Ovary (tissue), 9 donors: ENCODE data around the gene AUTS2. TPM values are rescaled to one million over a fixed set of nuclear protein-coding genes. Genes with fewer than 3 reads are reported as not detected.

Experiments used
- DNase-seq, 5 donors: peaks; one replicate each; pipeline ENCODE4 v3.0.0-alpha.2; 2019 to 2020
- H3K27ac ChIP-seq, 2 donors: fragments of 200-600 bp; one replicate each; pipeline versions ENCODE4 v1.5.1 to v1.8.0; 2019 to 2022
- H3K27me3 ChIP-seq: fragments of 200-600 bp; one replicate; pipeline ENCODE4 v1.8.0; 2022
- H3K36me3 ChIP-seq: fragments of 200-600 bp; sonication (generic); one replicate; pipeline ENCODE4 v1.5.1; 2019
- H3K4me1 ChIP-seq: one replicate; pipeline ENCODE4 v1.8.1; 2013; ENCODE audit warnings: mild to moderate bottlenecking, moderate library complexity; ENCODE audit not compliant: insufficient read depth
- H3K4me3 ChIP-seq: fragments of 200-600 bp; sonication (generic); one replicate; pipeline ENCODE4 v1.5.1; 2017
- H3K9me3 ChIP-seq, 2 donors: fragments of 200-600 bp in 1 of 2; sonication (generic) in 1 of 2; one replicate each; pipeline versions ENCODE4 v1.5.1 to v1.8.1; 2013 to 2019; ENCODE audit warnings: mild to moderate bottlenecking in 1 of 2, moderate library complexity in 1 of 2
- CTCF ChIP-seq, 3 donors: fragments of 450-650 bp in 2 of 3; fragments of 200-600 bp in 1 of 3; IDR thresholded peaks; one replicate each; pipeline versions ENCODE4 v1.5.1 to v1.8.0; 2016 to 2022; ENCODE audit warnings: antibody characterized with exemption in 3 of 3, mild to moderate bottlenecking in 1 of 3
- EP300 ChIP-seq: sonication (generic); formaldehyde crosslinking; IDR thresholded peaks from one replicate; pipeline ENCODE4 v1.6.1; 2017; ENCODE audit warnings: antibody characterized with exemption
- POLR2A ChIP-seq: fragments of 450-650 bp; IDR thresholded peaks from one replicate; pipeline ENCODE4 v1.6.1; 2017; ENCODE audit warnings: antibody characterized with exemption, mild to moderate bottlenecking, moderate library complexity
- WGBS, 3 donors: extraction: QIAGEN DNeasy Blood & Tissue Kit in 1 of 3; methylation state at CpG; one replicate each; pipeline versions ENCODE4 v1.1.5 to v1.1.7; 2013 to 2017; 5-methylcytosine and 5-hydroxymethylcytosine counted together
- intact Hi-C, 4 donors: fragments of 100-400 bp; cut with DNase I; formaldehyde crosslinking; loops; one replicate each; pipeline versions ENCODE4 v1.11.0 to v1.15.1; 2022 to 2023
- polyA plus RNA-seq, 2 donors: library from polyadenylated mRNA; stranded (reverse); fragments of 200-250 nt in 1 of 2; fragments of 350-450 nt in 1 of 2; fragmentation: Illumina TruSeq in 1 of 2; extraction: RNeasy Lipid Tissue Mini Kit (QIAGEN cat#74804) in 1 of 2; gene quantifications; one replicate each; pipeline ENCODE4 v1.2.3, GENCODE V29; 2013 to 2014
- total RNA-seq, 7 donors: library from RNA; depleted of rRNA in 2 of 7; stranded (reverse); fragments of >200 nt in 2 of 7; fragmentation: NEBNext Ultra II Directional in 3 of 7; extraction: Animal tissue kit (Norgen Biotek cat#: 25700) in 3 of 7; gene quantifications; one replicate each; pipeline versions ENCODE4 v1.1.0 to v1.2.4, GENCODE V29; 2016 to 2023
- donor health status: DM: no; HTN: no; CAD: no; lungs with moderate emphysema.
- donor health status: DM: no; HTN: no; CAD: no.
- donor health status: Bipolar disorder and iron deficiency.
- donor health status: DM: yes; HTN: yes; CAD: no.
- donor health status: DM: no; HTN: no; CAD: no.
- donor health status: DM: yes; HTN: yes; CAD: no.

AUTS2 gene
- total and polyA plus RNA-seq, 9 donors, result 18.3 to 60.9 (median 44.9) TPM

- WGBS, 3 donors, result 53 to 61% (median 54%) methylated on average over 6 of the region's 6 CpGs
- no peak overlapping the region for H3K4me3 ChIP-seq
- intact Hi-C loops, result no loop called here
Observed at GRCh38 chr7:70595370-70595754, 997.1 kb downstream of the AUTS2 start.

GRCh38 chr7:70595755-70596597 is 997.7 kb downstream of the AUTS2 start:
- intact Hi-C loops, result no loop called here
- WGBS, 3 donors, result 6 to 12% (median 6%) methylated on average over 40 to 82 of the region's 82 CpGs
- H3K27ac ChIP-seq, result no peak overlapping the region

More at GRCh38 chr7:70595370-70595754, 997.1 kb downstream of the AUTS2 start:
- no peak for TF ChIP-seq CTCF (IDR thresholded peaks at IDR 0.05)
- no peak for TF ChIP-seq EP300
- no peak for DNase-seq
- Histone ChIP-seq H3K9me3 (no peaks in the 10 kb centered on the region), H3K27me3 (no peaks in the 10 kb centered on the region), H3K36me3 (no peaks in the 10 kb centered on the region), H3K27ac (no peak overlapping the region), H3K4me1 (peaks cover 3% of the 10 kb centered on the region)

GRCh38 chr7:70596598-70596913 is 998.3 kb downstream of the AUTS2 start:
- Histone ChIP-seq H3K27ac (no peak overlapping the region), H3K4me1 (peaks cover 3% of the 10 kb centered on the region), H3K9me3 (no peaks in the 10 kb centered on the region), H3K4me3 (no peak overlapping the region), H3K27me3 (no peaks in the 10 kb centered on the region), H3K36me3 (no peaks in the 10 kb centered on the region)
- WGBS, 3 donors, result 90 to 92% (median 92%) methylated on average over 11 of the region's 11 CpGs
- TF ChIP-seq EP300 (no peak), CTCF (IDR thresholded peaks at IDR 0.05) (no peak), POLR2A (no peak)
- no peak for DNase-seq
- intact Hi-C loops, result no loop called here

More at GRCh38 chr7:70595755-70596597, 997.7 kb downstream of the AUTS2 start:
- DNase-seq, result no peak
- H3K36me3 ChIP-seq, result no peaks in the 10 kb centered on the region
- H3K4me3 ChIP-seq, result peak overlapping the region; percentile 0
- no peaks in the 10 kb centered on the region for H3K27me3 ChIP-seq
- TF ChIP-seq CTCF (IDR thresholded peaks at IDR 0.05) (no peak), EP300 (no peak), POLR2A (no peak)
- H3K4me1 ChIP-seq, result peaks cover 3% of the 10 kb centered on the region
- no peaks in the 10 kb centered on the region for H3K9me3 ChIP-seq

- no peaks in the 10 kb centered on the region for H3K27me3 ChIP-seq
- H3K4me1 ChIP-seq, result peaks cover 3% of the 10 kb centered on the region
- H3K27ac ChIP-seq, result no peak overlapping the region
- H3K4me3 ChIP-seq, result no peak overlapping the region
- intact Hi-C loops, result no loop called here
- 89 to 95% (median 91%) methylated on average over 5 of the region's 5 CpGs for WGBS, 3 donors
- no peak for DNase-seq
- TF ChIP-seq POLR2A (no peak), CTCF (IDR thresholded peaks at IDR 0.05) (no peak), EP300 (no peak)
- no peaks in the 10 kb centered on the region for H3K36me3 ChIP-seq
- H3K9me3 ChIP-seq, result no peaks in the 10 kb centered on the region
Observed at GRCh38 chr7:70597066-70597465, 998.8 kb downstream of the AUTS2 start.
